GM06990 (cell line): Measurements from ENCODE around the gene RNF208.
A peak's percentile ranks its signal among the peaks of the same experiment; 100 is the strongest.

Experiments used
- DNase-seq: peaks from one replicate; pipeline ENCODE4 v3.0.0-alpha.2; 2011; ENCODE audit not compliant: insufficient read length; ENCODE audit errors: extremely low read depth
- H3K27me3 ChIP-seq: replicated peaks from 2 replicates; pipeline ENCODE4 v1.6.0; 2011; ENCODE audit warnings: low read length; ENCODE audit not compliant: control insufficient read depth, insufficient read depth
- H3K36me3 ChIP-seq: 2 replicates; pipeline ENCODE4 v1.5.1; 2011; ENCODE audit warnings: low read length; ENCODE audit not compliant: control insufficient read depth, insufficient read depth
- H3K4me3 ChIP-seq: replicated peaks from 2 replicates; pipeline ENCODE4 v1.5.1; 2011; ENCODE audit warnings: low read depth, mild to moderate bottlenecking, control low read depth, low read length
- CTCF ChIP-seq: IDR thresholded peaks from 2 replicates; pipeline ENCODE4 v1.5.1; 2011; ENCODE audit warnings: low read length, control low read depth, mild to moderate bottlenecking, inconsistent platforms; ENCODE audit not compliant: insufficient read depth, poor library complexity, severe bottlenecking

Gene RNF208

GRCh38 chr9:137229903-137230704 lies 8.1 kb upstream of the RNF208 start:
- no peak for DNase-seq
- H3K36me3 ChIP-seq, result no peaks in the 10 kb centered on the region
- no peak for TF ChIP-seq CTCF
- H3K27me3 ChIP-seq, result no peaks in the 10 kb centered on the region; the same call in 1 of the 2 replicates
- H3K4me3 ChIP-seq, result no peak overlapping the region

- DNase-seq, result no peak
These were observed 7.2 kb upstream of the RNF208 start for GRCh38 chr9:137228968-137229896.

DNA sequence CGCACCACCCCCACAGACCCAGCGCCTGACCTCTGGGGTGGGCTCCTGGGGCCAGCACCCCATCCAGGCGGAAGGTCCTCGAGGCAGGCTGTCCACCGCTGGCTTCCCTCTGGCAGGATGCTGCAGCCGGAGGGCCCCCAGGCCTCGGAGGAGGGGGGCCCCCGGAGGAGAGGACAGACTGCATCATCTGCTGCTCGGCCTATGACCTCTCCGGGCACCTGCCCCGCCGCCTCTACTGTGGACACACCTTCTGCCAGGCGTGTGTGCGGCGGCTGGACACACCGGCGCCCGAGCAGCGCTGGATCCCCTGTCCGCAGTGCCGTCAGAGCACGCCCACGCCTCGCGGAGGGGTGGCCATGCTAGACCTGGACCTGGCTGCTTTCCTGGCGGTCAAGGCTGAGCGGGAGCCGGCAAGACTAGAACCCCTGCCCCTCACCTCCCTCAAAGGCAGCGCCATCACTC lies 6.5 kb upstream of the RNF208 start:
- TF ChIP-seq CTCF, result no peak
- no peak overlapping the region for H3K4me3 ChIP-seq
- H3K36me3 ChIP-seq, result no peaks in the 10 kb centered on the region
- DNase-seq, result no peak
- no peaks in the 10 kb centered on the region; the same call in 1 of the 2 replicates for H3K27me3 ChIP-seq

More at GRCh38 chr9:137228968-137229896, 7.2 kb upstream of the RNF208 start:
- Histone ChIP-seq H3K27me3 (no peaks in the 10 kb centered on the region; the same call in 1 of the 2 replicates), H3K4me3 (no peak overlapping the region), H3K36me3 (no peaks in the 10 kb centered on the region)
- no peak for TF ChIP-seq CTCF

GRCh38 chr9:137227853-137228505 lies 5.9 kb upstream of the RNF208 start:
- Histone ChIP-seq H3K36me3 (no peaks in the 10 kb centered on the region), H3K27me3 (no peaks in the 10 kb centered on the region; the same call in 1 of the 2 replicates), H3K4me3 (no peak overlapping the region)
- TF ChIP-seq CTCF, result no peak
- no peak for DNase-seq

- peak; percentile 95 for TF ChIP-seq CTCF
- DNase-seq, result peak; percentile 82
- no peak within 1 kb of the TSS for H3K4me3 ChIP-seq
These were observed 5.2 kb upstream of the RNF208 start, which contains the start of gene RNF224 for GRCh38 chr9:137227054-137227852. Gene RNF224, plus strand, starts transcription at chr9:137227502. Its CDS starts 834 bp downstream, at chr9:137228336.

More at GRCh38 chr9:137227054-137227852, 5.2 kb upstream of the RNF208 start, which contains the start of gene RNF224:
- Histone ChIP-seq H3K36me3 (no peaks in the 10 kb centered on the region), H3K27me3 (no peaks in the 10 kb centered on the region; the same call in 1 of the 2 replicates)
